Activated B cell treated with CpG ODN at 0.5 μM for 24 hours (primary cell): ENCODE results near the gene KLHL29. TPM values are rescaled to one million over a fixed set of nuclear protein-coding genes. Genes with fewer than 3 reads are reported as not detected.

Experiments
- ATAC-seq: fragments of 200-7000 bp; cut with Tn5 transposase; one replicate; pipeline ENCODE4 v1.10.0; 2021; ENCODE audit warnings: low read depth, mild to moderate bottlenecking, moderate library complexity
- CTCF ChIA-PET: fragments of 350-600 bp; sonication (Branson Sonifier 250); formaldehyde crosslinking; loops from one replicate; lab custom pipeline; 2021; ENCODE audit warnings: antibody characterized with exemption; lab: Charles Lee
- POLR2A ChIA-PET: fragments of 350-600 bp; sonication (Branson Sonifier 250); formaldehyde crosslinking; loops from one replicate; lab custom pipeline; 2021; ENCODE audit warnings: antibody characterized with exemption; lab: Charles Lee
- DNase-seq: peaks from one replicate; pipeline ENCODE4 v3.0.0; 2022
- H3K27ac Mint-ChIP-seq: one replicate; pipeline ENCODE4 v1.8.0; 2020; ENCODE audit warnings: mixed read lengths
- H3K27me3 Mint-ChIP-seq: one replicate; pipeline ENCODE4 v1.8.0; 2021; ENCODE audit warnings: mixed read lengths
- H3K36me3 Mint-ChIP-seq: one replicate; pipeline ENCODE4 v1.8.0; 2021; ENCODE audit warnings: low read depth, mixed read lengths
- H3K4me1 Mint-ChIP-seq: one replicate; pipeline ENCODE4 v1.8.0; 2021; ENCODE audit warnings: mixed read lengths
- H3K4me3 Mint-ChIP-seq: one replicate; pipeline ENCODE4 v1.8.0; 2020; ENCODE audit warnings: mild to moderate bottlenecking, mixed read lengths
- H3K9me3 Mint-ChIP-seq: one replicate; pipeline ENCODE4 v1.8.0; 2020; ENCODE audit warnings: mixed read lengths
- CTCF ChIP-seq: fragments of 200-600 bp; IDR thresholded peaks from one replicate; pipeline ENCODE4 v1.8.0; 2022; ENCODE audit warnings: antibody characterized with exemption, mild to moderate bottlenecking
- intact Hi-C: fragments of 100-400 bp; cut with micrococcal nuclease; formaldehyde crosslinking; loops from one replicate; pipeline ENCODE4 v1.15.1; 2024
- total RNA-seq: library from RNA; stranded (reverse); gene quantifications from 2 replicates; pipeline ENCODE4 v1.2.3, GENCODE V29; 2022

KLHL29 gene
- total RNA-seq, 1 donor from 2014 or later: 2.5 TPM

GRCh38 chr2:23592898-23593751 is 208.1 kb downstream of the KLHL29 start:
- Mint-ChIP-seq H3K9me3 (no peaks in the 10 kb centered on the region), H3K4me3 (no peak overlapping the region), H3K4me1 (no peaks in the 10 kb centered on the region), H3K36me3 (no peaks in the 10 kb centered on the region), H3K27ac (no peak overlapping the region), H3K27me3 (no peaks in the 10 kb centered on the region)
- ATAC-seq: no peak
- ChIA-PET CTCF (no interaction called here), POLR2A (no interaction called here)
- no peak for DNase-seq
- intact Hi-C loops: no loop called here
- TF ChIP-seq CTCF: no peak

- TF ChIP-seq CTCF: no peak
- DNase-seq (no peak), ATAC-seq (no peak)
- no peak overlapping the region for H3K4me3 Mint-ChIP-seq
- no peaks in the 10 kb centered on the region for H3K36me3 Mint-ChIP-seq
- H3K4me1 Mint-ChIP-seq: no peaks in the 10 kb centered on the region
- no peaks in the 10 kb centered on the region for H3K27me3 Mint-ChIP-seq
- H3K27ac Mint-ChIP-seq: no peak overlapping the region
- no peaks in the 10 kb centered on the region for H3K9me3 Mint-ChIP-seq
- intact Hi-C loops: no loop called here
- ChIA-PET CTCF (no interaction called here), POLR2A (no interaction called here)
These were observed 208.9 kb downstream of the KLHL29 start for GRCh38 chr2:23593752-23594459.

GRCh38 chr2:23594460-23594825 is 209.5 kb downstream of the KLHL29 start:
- intact Hi-C loops: no loop called here

GRCh38 chr2:23595021-23595420 is 210.0 kb downstream of the KLHL29 start:
- TF ChIP-seq CTCF: no peak
- H3K27me3 Mint-ChIP-seq: no peaks in the 10 kb centered on the region
- no peaks in the 10 kb centered on the region for H3K36me3 Mint-ChIP-seq
- intact Hi-C loops: no loop called here
- ChIA-PET CTCF (no interaction called here), POLR2A (no interaction called here)
- no peaks in the 10 kb centered on the region for H3K9me3 Mint-ChIP-seq
- H3K4me1 Mint-ChIP-seq: no peaks in the 10 kb centered on the region
- DNase-seq (no peak), ATAC-seq (no peak)
- H3K27ac Mint-ChIP-seq: no peak overlapping the region
- H3K4me3 Mint-ChIP-seq: no peak overlapping the region

More at GRCh38 chr2:23594460-23594825, 209.5 kb downstream of the KLHL29 start:
- Mint-ChIP-seq H3K27ac (no peak overlapping the region), H3K27me3 (no peaks in the 10 kb centered on the region), H3K4me1 (no peaks in the 10 kb centered on the region), H3K36me3 (no peaks in the 10 kb centered on the region), H3K4me3 (no peak overlapping the region), H3K9me3 (no peaks in the 10 kb centered on the region)
- DNase-seq (no peak), ATAC-seq (no peak)
- TF ChIP-seq CTCF: no peak
- POLR2A ChIA-PET: no interaction called here
- CTCF ChIA-PET: no interaction called here

- Mint-ChIP-seq H3K27ac (no peak overlapping the region), H3K4me3 (no peak overlapping the region), H3K9me3 (no peaks in the 10 kb centered on the region), H3K4me1 (no peaks in the 10 kb centered on the region), H3K27me3 (no peaks in the 10 kb centered on the region), H3K36me3 (no peaks in the 10 kb centered on the region)
- ATAC-seq (no peak), DNase-seq (no peak)
- no peak for TF ChIP-seq CTCF
- CTCF ChIA-PET: no interaction called here
- intact Hi-C loops: no loop called here
- POLR2A ChIA-PET: no interaction called here
These were observed 210.7 kb downstream of the KLHL29 start for GRCh38 chr2:23595601-23596251.
